Right renal cortex interstitium (tissue), 3 donors: ENCODE results near the gene GPR63. TPM values are rescaled to one million over a fixed set of nuclear protein-coding genes. Genes with fewer than 3 reads are reported as not detected.

Experiments used
- DNase-seq, 3 donors: peaks; one replicate each; pipeline ENCODE4 v3.0.0-alpha.2; 2013; ENCODE audit warnings: low read depth in 3 of 3, low spot score in 2 of 3
- polyA plus RNA-seq, 3 donors: library from polyadenylated mRNA; unstranded; fragments of 120-200 nt; gene quantifications; one replicate each; pipeline ENCODE4 v1.2.1, GENCODE V29; 2013; ENCODE audit not compliant: insufficient read length in 3 of 3

GPR63 gene
- polyA plus RNA-seq, 3 donors, result 2.8 to 3.3 (median 3.0) TPM

DNA sequence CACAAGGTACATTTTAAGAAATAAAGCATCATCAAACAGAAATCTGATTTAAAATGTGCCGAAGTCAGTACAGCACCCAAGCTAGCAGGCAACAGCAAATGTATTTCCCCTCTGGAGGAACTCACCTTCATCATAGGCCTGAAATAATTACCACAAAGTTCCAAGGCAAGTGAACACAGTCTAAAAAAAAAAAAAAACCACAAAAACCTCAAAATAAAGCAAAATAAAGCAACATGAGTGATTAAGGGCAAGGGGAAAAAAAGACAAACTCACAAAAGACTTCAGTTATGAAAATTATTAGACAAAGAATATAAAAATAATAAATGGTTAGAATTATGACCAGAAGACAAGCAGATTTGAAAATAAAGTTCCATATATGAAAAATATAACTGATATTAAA is 10.4 kb downstream of the GPR63 start:
- DNase-seq, result no peak

DNA sequence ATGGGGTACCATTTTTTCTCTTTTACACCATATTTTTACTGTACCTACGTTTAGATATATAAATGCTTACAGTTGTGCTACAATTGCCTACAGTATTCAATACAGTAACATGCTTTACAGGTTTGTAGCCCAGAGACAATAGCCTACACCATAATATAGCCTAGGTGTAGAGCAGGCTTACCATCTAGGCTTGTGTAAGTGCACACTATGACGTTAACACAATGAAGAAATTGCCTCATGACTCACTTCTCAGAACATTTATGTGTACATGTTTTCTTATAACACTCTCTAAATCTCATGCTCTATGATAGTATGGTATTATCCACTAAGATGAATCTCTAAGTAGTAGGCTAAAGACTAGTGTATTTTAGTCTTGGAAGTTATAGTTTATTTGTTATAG is 13.5 kb downstream of the GPR63 start:
- no peak for DNase-seq

DNA sequence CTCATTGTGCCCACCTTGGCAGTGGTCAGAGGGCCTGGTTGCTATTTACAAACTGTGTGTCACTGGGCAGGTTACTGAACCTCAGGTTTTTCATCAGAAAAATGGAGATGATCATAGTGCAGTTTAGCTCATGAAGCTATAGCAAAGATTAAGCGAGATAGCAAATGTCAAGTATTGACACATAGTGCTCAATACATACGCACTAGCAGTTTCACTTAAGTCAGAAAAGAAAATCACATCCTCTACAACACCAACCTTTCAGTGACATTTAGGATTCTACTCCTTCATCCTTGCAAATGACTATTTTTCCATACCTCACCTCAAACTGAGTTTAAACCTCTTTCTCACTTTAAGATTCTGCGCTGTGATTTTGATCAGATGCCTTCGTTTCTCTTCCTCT is 16.2 kb downstream of the GPR63 start:
- no peak for DNase-seq

DNA sequence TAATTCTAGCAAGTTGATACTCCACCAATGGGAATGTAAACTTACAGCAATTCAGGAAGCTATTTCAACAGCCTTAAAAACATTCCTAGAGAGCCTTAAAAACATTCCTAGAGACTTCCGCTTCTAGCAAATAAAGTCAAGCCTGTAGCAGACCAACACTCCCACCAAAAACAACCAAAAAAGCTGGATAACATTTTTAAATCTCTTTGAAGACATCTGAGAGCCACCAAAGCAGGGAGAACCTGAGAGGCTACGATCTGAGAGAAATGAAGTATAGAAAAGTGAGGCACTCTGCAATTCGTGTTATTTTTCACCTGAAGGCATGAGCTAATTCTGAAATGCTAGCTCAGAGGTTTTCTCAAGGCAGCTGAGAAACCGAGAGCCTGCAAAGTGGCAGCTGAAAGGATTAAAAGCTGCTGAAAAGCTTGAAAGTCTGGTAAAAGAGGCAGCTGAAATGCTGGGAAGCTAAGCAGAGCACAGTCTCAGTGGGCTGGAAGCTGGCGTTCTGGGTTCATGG is 20.9 kb downstream of the GPR63 start:
- no peak for DNase-seq

DNA sequence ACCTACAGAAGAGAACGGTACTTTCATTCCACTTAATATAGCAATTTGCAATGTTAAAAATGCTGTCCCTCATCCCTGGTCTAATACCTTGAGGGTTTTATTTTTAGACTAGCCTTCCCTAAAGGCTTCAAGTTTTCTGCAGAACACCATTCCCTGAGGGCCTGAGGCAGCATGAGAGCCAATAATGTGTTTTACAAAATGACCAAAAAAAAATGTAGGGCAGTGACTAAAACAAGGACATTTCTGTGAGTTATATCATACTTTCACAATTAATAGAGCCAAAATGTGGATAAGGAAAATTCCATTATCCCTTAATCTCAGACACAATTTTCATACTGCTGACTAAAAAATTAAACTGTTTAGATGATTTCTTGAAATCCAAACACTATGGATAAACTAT is 22.7 kb downstream of the GPR63 start:
- DNase-seq, result no peak

DNA sequence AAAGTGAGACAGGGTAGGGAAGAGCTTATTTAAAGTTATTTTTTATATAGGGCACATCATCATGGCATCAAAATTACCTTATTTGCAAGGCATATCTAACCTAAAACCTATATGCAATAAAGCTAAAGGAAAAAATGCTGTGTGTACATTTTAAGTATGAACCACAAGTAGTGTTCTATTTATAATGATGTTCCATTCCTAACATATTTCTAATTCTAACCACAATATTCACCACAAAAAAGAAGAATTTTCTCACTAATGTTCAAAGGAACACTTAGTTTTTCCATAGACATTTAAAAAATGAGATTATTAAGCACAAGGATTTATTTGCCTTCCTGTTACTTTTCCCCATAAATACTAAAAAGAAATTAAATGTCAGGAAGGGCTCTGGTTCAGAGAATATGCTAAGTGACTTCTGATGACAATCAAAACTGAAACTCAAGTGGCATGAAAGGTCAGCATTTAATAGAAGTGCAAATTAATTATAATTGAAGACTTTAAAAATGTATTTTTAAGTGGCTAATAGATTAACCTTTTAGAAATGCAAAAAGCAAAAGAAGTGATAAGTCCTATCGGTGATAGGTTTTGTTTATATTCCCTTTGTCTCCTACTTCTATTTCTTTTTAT is 25.1 kb downstream of the GPR63 start:
- no peak for DNase-seq

DNA sequence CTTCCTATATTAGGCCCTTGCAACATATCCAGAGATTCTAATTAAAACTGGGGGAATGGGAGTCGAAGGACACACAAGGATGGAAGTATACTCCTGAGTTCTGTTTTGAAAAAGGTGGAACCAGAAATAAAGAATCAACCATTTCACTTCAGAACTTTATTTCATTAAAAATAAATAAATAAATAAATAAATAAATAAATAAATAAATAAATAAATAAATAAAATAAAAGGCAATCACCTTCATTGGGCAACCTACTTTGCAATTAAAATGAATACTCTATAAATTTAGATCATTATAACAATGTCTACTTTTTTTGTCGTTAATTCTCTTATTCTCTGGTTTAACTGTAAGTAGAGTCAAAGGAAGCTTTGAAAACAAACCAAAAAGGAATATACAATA is 25.6 kb downstream of the GPR63 start:
- DNase-seq, result no peak

DNA sequence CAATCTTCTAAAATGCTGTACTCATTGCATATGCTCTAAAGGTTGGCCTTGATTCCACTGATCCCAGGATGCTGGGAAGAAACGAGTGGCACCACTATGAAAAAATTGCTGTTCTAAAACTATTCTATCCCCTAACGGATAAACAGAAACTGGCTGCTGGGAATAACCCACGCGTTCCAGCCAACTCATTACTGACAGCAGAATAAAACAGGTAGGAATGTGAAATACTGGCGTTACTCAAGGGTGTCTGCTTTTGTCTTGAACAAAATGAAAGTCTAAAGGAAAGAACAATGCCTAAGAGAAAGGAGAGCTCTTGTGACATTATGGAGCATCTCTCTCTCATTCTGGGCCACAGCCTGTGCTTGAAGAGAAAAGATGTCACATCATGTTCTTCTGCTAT is 26.1 kb downstream of the GPR63 start:
- DNase-seq, result no peak

DNA sequence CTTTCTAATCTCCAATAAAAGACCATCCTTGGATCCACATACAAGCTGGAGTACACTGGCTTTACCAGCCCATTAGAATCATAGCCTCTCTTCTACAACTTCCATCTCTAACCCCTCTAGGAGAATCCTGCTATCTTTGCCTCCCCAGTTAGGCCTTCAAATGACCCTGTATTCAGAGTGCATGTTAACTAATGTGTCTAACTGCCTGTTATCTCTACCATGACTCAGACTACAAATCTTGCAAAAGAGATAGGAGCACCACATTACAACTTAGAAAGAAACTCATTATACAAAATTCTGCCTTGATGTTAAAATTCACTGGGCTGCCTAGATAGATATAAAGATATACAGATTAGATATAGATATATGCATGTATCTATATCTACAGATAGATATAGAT is 28.2 kb downstream of the GPR63 start:
- DNase-seq, result no peak

DNA sequence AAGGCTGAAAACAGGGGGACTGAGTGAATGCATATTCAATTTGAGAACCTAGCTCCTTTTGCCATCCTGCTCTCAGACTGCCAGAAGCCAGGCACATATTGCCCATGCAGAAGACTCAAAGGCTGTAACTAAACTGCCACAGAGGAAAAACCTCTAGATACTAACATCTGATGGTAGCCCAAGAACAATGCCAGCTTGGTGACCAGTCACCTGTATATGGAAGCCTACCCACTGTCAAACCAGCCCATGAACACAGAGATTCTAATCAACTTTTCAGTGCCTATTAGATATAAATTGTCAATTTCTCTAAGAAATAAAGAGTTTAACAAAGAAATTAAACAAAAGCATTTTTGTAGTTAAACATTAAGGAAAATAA is 34.2 kb downstream of the GPR63 start:
- no peak for DNase-seq

DNA sequence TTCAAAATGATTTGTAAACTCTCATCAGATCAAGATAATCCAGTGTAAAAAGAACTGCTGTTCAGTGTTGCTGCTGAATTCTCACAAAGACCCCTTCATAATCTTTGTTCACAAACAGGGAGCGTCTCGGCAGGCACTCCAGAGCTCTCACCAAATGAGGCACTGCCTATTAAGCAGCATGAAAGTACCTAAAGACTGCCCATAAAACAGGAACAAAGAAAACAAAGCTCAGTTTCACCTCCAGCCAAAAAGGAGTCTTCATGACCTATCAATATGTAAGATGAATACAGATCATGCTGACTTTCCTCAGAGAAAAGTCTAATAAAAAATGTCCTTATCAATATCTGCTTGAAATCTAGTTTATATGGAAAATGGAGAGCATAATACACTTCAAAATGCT is 41.8 kb downstream of the GPR63 start:
- DNase-seq, result no peak

DNA sequence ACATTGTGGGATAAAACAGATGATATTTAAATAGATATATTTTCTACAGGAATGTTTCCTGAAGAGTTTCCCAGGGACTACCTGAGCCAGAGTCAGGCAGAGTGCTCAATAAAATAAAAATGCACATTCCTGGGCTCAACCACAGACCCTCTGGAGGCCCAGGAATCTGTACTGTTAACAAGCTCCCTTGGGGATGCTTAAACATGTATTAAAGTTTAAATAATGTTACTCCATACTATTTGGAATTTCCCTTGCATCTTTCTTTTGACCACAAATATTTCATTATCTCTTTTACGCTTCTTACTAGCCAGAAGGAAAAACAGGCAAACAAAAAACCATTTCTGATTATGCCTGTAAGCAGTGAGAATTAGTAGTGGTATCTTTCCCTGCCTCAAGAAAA is 42.3 kb downstream of the GPR63 start:
- DNase-seq, result no peak

DNA sequence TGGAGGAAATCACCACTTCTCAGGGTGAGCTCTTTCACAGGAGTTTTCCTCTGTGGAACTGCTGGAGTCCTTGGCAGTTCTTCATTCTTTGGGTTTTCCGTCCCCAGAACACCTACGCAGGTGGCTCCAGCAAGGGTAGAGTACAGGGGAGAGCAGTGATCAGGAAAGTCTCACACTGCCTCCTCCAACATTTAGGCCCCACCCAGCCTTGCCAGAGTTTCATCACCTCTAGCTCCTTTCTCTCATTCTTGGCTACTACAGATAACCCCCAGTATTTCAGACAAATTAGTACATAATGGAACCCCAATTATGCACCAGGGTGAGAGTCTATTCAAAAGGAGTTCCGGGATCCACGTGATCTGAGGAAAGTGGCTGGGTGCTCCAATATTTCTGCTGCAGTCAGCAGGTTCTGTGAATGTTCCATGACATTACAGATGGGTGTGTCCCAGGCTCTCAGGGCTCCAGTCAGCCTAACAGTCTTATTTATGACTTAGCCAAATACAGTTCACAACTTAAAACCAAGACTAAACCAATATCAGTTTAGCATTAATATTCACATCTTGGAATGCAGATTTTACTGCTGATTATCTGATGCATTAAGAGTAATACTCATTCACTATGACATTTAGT is 44.6 kb downstream of the GPR63 start:
- no peak for DNase-seq

DNA sequence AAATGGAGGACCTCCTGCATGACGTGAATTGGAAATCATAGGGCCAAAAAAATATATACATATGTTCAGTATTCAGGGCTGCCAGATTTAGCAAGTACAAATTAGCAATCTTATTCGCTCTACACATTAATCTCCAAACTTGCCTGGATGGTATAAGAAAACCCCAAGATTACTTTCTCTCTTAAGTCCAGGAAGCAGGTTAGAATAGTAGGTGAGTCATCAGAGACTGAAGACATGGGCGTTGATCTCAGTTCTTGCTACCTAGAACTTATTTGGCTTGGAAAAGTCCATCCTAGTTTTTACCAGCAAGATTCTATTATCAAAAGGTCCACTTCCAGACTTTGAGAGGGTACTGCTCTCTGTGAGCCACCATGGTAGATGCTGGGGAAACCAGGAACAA is 47.4 kb downstream of the GPR63 start:
- no peak for DNase-seq

DNA sequence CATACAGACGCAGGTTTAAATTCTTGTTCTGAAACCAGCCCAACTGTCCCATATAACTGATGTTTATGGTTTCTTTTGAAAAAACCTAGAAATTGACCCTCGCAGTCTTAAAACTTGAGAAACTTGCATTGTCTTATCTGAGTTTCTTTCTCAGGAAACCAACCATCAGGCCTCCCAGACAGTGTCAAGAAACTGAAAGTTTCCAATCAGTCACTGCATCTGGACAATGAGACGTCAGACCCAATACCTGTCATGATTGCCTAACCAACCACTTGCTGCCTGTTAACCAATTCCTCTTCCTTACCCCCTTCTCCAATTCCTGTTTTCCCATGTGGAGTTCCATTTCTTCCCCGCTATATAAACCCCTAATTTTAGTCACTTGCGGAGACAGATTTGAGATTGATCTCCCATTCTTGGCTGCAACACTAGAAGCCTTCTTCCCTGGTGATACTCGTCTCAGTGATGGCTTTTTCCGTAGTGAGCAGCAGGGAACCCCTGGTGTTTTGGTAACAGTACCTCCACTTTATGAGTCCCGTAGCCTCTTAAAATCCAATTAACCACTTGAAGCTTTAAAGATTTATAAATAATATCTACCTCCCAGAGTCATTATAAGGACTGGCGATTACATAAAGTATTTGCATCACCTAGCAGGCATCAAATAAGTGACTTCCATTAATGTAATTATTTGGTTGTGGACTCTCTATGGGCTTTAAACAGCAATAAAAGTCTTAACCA is 49.3 kb downstream of the GPR63 start:
- no peak for DNase-seq

DNA sequence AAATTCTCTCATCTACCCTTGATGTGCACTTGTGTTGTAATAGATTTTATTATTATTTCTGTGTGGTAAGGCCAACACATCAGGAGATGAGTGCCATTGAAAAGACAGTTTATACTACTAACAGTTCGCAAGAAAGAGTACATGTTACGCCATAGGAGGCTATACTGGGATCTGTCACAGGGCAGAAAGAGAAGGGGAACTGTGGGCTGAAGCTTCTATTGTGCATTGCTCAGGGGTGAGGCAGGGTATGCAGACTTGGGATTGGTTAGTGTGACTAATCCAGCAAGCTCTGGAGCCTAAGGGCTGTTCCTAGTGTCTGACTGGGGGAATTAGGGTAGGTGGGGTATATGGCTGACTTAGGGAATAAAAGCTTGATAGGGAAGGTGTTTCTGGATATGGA is 50.9 kb downstream of the GPR63 start:
- DNase-seq, result no peak

DNA sequence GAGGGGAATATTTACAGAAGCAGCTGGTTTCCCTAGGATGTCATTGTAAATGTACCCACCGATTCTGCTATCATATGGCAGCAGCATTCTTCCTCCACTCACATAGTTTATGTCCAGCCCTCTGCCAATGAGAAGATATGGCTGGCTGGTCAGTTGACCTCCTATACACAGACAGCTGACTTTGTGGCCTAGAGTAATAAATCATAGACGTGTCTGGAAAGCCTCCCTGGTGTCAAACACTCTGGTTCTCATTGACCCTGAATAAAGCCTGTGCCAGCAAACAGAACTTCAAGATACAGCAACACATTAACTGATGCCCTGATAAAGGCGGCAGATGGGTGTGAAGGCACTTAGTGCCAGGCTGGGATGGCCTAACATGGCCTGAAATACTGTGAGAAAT is 52.6 kb downstream of the GPR63 start:
- DNase-seq, result no peak

DNA sequence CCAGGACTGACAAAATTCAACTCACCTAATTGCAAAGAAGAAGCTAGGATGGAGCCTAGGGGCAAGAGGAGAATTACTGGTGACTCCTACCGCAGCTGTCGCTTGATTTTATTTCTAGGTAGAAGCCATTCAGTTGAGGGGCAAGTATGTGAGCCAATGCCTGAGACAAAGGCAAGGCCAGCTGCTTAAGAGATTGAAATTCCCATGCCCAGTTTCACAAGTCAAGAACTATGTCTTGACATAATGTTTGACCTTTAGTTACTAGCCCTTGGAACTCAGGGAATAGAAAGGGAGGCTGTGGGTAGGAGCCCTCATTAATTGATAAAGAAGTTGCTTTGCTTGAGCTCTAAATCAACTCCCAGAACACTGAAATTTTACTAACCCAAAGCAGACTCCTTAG is 54.0 kb downstream of the GPR63 start:
- DNase-seq, result no peak

DNA sequence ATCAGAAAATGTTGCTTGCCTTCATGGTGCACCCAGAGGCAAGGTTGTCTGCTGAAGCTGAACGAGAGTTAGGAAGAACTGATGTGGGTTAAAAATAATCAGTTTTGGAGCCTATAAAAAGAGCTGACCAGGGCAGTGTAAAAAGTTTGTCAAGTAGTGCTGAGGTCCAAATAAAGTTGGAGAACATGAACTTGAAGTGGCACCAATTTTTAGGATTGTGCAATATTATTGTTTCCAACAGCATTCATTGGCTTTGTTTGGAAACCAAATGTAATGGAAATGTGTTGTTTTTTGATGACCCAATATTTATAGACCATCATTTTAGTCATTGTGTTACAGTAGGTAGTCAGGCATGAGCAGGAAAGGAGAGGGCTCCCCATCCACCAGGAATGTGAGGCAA is 55.7 kb downstream of the GPR63 start:
- no peak for DNase-seq

DNA sequence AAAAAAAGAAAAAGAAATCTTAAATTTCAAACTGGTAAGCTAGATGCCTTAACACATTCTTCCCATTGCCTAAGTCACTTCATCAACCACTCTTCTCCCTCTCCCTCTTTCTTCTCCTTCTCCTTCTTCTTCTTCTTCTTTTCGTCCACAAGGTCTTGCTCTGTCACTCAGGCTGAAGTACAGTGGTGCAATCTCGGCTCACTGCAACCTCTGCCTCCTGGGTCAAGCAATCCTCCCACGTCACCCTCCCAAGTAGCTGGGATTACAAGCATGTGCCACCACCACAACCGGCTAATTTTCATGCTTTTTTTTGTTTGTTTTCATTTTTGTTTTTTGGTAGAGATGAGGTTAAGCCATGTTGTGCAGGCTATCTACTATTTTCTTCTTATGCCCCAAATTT is 60.2 kb downstream of the GPR63 start:
- DNase-seq, result no peak

DNA sequence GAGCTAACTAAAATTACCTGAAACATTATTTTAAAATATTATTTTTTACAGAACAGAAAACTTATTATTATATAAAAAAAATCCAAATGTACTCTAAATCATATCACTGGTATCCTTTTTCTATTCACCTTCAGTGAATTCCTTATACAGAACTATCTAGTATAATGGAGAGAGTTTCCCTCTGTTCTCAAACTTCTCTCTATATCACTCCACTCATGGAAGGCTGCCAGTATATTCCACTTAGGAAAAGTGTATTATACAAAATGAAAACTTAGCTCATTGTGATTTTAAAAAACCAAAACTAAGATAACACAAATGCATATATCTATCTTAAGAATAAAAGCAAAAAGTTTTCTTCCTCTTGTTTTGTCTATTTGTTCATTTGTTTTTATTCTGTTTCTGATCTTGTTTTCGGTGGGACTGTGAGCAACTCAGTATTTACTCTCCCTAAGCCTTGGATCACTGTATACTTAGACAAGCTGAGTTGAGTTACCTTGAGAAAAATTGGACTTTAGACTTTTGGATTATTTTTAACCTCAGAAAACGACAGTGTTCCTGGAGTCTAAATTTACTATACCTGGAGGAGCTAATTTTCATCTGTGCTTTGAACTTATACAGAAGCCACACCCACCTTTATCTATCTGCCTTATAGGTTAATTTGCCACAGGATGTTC is 61.4 kb downstream of the GPR63 start:
- no peak for DNase-seq

DNA sequence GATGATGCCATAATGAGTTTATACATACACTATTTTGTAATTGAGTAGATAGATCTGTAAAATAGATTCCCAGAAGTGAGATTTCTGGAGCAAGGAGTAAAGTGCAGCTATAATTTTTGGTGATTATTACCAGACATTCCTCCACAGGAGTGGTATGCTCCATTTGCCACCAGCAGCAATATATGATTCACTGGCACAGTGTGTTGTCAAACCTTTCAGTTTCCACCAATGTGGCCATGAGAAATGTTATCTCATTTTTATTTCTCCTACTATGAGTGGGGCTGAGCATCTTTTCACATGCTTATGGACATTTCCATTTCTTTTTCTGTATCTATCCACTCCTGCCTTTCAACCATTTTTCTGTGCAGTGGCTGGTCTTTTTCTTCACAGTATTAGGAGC is 70.5 kb downstream of the GPR63 start:
- DNase-seq, result no peak
